Erythroblast (primary cell): ENCODE results near the gene RASA3.

ENCODE experiments used
- GATA1 ChIP-seq: IDR thresholded peaks from 2 replicates; pipeline ENCODE4 v1.6.1; 2011; ENCODE audit warnings: low read depth, mild to moderate bottlenecking, control low read depth, low read length, moderate library complexity
- POLR2A ChIP-seq: IDR thresholded peaks from 2 replicates; pipeline ENCODE4 v1.6.1; 2011; ENCODE audit warnings: mild to moderate bottlenecking, low read length

GRCh38 chr13:113971471-113972231 is 160.8 kb downstream of the RASA3 start:
- TF ChIP-seq POLR2A (no peak), GATA1 (no peak)
